Measurements from ENCODE around the gene ST6GALNAC6.

The ST6GALNAC6 gene, protein sequence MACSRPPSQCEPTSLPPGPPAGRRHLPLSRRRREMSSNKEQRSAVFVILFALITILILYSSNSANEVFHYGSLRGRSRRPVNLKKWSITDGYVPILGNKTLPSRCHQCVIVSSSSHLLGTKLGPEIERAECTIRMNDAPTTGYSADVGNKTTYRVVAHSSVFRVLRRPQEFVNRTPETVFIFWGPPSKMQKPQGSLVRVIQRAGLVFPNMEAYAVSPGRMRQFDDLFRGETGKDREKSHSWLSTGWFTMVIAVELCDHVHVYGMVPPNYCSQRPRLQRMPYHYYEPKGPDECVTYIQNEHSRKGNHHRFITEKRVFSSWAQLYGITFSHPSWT

DNA sequence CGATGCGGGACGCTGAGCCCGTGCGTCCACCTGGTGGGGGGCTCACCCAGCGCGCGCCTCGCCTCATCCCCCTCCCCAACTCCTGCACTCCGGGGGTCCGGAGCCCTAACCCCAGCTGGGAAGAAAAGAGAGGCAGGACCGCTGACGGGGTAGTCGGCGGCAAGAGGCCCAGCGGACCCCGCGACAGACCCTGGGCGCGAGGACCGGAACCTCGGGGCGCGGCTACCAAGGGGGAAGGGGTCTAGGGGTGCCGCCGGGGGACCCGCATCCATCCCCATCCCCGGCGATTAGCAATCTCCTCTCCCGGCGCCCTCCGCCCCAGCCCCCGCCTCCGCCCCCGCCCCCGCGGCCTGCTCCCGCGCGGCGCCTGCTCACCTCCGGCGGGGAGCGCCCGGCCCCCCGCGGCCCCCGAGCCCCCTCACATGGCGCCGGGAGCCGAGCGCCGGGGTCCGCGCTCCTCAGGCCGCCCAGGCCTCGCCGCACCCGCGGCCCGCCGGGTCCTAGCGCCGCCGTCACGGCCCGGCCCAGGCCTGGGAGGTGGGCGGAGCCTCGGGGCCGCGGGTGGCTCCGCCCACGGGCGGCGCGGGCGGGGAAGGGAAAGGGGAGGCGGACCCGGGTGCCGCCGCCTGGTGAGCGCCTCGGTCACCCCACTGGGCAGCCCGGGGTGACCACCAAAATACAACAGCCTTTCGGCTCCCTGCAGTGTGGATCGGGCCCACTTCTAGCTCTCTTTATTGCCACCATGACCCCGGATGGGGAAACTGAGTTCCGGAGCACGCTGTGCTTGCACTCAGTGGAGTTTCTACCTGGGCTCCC is at the start of gene ST6GALNAC6:
Gene ST6GALNAC6 (minus strand): TSS at position 476 of the 816 bp plus-strand sequence. CDS start 1,622 bp downstream, outside the sequence.
- DNase-seq (ENCODE audit: low read depth) = no peak

DNA sequence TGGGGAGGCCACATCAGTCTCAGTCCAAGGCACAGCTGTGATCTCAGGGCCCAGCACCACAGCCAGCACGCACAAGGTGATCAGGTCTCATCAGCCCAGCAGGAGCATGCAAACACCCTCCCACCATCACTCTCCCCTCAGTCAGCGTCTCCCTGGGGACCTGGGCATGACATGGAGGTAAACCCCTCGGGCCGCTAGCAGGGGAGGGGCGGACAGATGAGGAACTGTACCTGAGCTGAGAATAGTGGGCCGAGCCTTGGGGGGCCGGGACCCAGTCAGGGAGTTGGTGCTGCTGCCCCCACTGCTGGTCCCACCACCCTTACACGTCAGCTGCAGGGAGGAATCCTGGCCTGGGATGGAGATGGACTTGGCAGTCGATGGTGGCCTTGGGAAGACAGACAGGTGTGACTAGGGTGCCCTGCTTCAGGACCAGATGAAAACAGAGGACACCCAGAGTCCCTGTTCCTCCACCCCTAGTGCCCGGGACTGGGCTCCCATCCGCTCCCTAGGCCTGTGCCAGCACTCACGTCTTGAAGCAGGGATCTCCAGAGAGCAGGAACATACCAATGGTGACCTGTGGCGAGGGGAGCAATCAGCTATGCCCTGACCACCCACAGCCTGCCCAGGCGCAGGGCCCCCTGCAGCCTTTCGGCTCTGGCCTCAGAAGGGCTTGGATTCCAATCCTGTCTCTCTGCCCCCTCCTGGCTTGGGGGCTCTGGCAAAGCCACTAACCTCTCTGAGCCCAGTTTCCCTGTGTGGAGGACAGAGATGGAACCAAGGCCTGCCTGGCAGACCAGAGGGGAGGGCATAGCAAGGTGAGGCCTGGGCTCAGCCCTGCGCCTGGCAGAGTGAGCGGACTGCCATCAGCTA is 48.7 kb upstream of the ST6GALNAC6 start:
- DNase-seq (ENCODE audit: low read depth) = no peak

DNA sequence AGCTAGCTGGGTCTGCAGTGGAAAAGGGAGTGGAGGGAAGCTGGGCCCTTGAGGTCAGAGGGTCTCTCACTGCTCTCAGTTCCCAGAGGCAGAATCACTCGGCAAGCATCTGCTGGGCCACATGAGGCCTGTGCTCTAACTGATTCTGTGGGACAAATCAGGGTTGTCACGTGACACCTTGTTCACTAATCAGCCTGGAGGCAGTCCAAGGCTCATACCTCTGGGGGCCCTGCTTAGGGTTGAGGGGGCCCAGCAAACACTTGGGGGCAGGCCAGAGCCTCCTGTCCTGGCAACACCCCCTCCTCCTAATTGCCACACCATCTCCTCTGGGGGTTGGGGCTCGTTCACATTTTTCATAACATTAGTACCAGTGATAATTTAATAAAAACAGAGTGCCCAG is 47.3 kb upstream of the ST6GALNAC6 start:
- no peak for DNase-seq (ENCODE audit: low read depth)

DNA sequence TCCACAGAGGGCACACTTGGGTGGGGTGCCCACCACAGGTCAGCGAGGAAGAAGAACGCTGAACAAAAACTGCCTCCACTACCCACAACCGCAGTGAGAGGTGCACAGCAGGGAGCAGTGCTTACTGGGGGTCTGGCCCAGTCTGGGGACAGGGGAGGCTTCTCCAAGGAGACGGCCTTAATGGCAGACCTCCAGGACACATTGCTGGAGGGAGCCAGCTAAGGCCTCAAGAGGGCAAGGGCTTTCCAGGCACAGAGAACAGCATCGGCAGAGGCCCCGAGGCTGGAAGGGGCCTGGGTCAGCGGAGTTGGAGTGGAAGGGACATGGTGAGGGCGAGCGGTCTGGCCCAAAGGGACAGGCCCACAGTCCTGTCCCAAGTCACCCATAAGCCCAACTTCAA is 46.5 kb upstream of the ST6GALNAC6 start:
- no peak for DNase-seq (ENCODE audit: low read depth)

DNA sequence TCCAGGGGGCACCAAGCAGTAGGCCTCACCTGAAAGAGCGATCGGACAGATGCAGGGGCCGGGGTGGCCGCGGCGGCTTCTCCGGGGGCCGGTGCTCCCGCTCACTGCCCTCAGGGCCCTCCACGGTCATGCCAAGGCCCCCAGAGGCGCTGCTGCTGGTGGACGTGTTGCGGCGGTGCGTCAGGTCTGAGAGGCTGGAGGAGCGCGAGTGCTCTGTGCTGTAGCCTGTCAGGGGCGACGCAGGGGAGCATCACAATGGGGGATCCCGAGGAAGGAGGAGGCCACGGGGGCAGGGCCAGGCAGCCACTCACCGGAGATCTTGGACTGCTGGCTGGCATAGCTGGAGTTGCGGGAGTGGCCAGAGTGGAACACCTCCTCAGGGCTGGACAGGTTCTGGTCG is 45.9 kb upstream of the ST6GALNAC6 start:
- no peak for DNase-seq (ENCODE audit: low read depth)

DNA sequence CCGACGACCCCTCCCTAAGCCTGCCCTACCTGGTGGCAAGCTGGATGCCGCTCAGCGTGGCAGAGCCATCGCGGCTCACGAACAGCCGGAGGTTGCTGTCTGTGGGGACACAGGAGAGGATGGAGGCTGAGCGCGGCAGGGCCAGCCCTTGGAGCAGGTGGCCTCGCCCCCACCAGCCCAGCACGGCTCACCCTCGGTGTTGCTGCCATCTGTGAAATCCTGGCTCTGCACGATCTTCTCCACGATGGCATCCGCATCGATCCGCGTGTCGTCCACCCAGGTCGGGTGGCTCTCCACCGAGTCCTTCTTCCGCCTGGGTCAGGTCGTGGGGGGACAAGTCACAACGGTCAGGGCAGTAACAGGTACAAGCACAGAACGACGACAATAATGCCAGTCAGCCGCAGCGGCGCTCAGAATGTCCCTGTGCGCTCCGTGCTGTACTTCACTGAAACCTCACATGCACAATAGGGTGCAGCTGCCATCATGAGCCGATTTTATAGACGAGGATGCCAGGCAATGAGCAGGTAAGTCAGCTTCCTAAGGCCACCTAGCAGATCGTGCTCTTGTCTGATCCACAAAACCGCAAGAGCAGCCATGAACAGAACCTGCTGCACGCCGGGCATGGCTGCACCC is 45.3 kb upstream of the ST6GALNAC6 start:
- DNase-seq (ENCODE audit: low read depth) = no peak

DNA sequence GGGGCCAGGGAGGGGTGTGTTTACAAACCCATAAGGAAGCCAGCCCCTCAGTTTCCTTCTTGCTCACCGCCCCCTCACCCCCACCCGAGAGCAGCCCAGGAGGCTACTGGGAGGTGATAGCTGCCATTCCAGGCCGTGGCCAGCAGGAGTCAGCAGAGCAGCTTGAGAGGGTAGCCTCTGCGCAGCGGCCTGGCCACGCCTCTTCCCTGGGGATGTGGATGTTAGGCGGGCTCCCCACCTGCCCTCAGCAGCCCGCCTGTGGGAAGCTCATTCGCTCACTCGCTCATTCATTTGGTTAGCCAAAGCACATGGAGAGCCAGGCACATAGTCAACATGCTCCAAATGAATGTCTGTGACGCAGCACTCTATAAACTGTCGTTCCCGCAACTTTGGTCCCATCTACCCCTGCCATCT is 44.3 kb upstream of the ST6GALNAC6 start:
- DNase-seq (ENCODE audit: low read depth) = no peak

DNA sequence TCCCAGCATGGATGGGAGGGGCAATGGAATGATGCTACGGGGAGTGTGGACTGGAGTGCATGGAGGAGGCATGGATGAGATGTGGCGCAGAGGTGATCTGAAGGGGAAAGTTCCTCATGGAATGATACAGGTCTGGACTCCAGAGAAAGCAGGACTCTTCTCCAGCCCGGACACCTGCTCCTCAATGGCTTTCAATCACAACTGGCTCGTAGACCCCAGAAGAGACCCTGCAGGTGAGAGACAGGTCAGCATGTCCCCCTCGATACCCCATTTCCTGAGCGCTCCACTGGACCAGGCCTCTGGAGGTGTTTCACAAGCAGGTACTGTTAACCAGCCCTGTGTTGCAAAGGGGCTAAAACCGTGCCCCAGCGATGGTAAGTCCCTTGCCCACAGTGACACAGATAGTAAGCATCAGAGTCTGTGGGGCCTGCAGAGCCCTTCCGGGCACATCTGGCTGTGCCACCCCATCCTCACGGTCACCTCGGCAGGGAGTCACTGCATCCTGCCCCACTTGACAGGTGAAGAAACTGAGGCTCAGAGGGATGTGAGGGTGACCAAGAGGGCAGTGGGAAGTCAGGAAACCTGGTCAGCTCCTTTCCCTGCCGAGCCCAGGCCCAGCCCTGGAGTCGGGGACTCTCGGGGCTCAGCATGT is 43.7 kb upstream of the ST6GALNAC6 start:
- no peak for DNase-seq (ENCODE audit: low read depth)

DNA sequence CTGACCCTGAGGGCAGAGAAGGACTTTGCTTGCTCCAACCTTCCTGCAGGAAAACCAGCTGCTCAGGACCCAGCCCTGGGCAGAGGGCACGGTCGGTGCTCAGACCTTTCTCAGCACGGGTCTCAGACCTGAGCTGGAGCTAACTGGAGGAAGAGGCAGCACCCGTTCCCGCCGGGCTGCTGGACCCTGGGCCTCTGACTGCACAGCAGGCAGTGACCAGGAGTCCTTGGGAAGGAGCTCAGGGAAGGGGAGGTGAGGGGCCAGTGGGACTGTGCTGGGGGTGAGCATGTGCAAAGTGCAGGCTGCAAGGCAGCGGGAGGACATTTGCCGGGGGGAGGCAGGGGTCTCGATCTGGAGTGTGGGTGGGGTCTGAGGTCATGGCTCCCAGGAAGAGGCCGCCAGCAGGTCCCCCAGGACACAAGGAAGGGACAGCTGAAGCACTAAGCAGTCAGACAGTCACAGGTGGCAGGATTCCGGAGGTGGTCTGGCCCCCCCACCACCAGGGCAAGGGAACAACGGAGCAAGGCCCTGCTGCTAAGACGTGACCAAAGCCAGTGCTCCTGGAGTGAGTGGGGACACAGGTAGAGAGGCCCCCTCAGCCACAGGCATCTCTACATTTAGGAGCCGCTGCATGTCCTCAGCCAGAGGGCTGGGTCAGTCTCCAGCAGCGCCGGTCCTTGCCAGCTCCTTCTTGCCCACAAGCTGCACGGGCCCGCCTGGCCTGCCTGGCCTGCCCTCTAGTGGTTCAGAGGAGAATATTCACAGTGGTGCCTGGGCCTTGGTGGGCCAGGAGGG is 43.0 kb upstream of the ST6GALNAC6 start:
- DNase-seq (ENCODE audit: low read depth) = no peak

DNA sequence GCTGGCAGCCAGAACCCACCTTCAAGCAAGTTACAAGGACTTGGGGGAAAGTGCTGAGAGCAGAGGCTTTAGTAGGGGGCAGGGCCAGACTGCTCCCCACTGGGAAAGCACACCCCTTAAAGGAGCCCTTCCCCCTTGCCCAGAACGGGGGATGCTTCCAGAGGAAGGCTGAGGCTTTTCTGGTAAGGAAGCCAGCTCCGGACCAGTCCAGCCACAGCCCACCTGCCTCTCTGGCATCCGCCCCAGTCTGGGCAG is 42.5 kb upstream of the ST6GALNAC6 start:
- no peak for DNase-seq (ENCODE audit: low read depth)

DNA sequence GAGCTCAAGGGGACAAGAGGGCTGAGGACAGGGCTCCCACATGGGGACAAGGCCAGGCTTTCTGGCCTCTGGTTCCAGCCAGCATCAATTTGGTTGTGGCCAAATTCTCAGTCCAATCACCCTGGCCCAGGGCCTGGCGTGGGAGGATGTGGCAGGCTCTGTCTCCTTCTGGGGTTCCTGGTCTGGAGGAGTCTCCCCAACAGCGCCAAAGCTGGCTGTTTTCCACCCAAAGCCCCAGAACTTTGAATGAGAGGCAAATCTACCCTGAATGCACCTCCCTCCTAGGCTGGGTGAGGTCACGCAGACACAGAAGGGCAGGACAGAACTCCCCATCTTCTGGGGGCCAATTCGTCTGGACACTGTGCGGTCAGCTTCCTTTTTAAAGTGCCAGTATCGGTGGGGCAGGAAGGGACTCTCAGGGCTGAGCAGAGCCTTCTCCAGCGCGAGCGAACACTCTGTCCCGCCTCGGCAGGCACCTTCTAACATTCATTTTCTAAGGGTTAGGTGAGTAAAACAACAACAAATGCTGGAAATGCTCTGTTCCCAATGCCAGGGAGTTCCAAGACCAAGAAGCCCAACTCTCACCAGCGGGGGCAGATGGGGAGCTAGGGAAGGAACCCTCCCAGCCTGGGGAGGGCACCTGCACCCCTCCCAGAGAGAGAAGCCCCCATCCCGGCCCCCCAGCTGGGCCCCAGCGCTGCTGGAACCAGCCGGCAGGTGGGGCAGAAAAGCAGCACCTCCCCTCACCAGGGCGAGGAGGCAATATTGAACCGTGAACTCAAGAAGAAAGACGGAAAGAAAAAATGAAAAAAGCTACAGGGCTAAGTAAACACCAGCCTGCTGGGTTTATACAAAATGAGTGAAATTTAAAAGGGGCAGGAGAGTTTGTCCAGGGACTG is 41.9 kb upstream of the ST6GALNAC6 start:
- DNase-seq (ENCODE audit: low read depth) = no peak

DNA sequence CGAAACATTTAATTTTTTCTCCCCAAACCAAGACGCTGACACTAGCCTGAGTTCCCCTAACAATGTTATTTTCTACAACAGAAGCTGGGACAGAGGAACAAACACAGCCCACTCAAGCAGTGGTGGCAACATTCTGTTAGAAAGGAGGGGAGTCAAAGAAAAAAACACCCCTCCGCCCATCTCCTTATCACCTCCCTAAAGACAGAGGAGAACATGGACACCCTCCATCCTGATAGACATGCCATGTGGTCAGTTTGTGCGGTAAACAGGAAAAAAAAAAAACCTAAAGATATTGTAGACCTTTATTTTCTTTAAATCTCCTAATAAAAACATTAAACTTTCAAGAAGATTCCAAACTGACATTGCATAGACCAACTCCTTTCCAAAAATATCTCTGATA is 41.2 kb upstream of the ST6GALNAC6 start:
- DNase-seq (ENCODE audit: low read depth) = no peak

DNA sequence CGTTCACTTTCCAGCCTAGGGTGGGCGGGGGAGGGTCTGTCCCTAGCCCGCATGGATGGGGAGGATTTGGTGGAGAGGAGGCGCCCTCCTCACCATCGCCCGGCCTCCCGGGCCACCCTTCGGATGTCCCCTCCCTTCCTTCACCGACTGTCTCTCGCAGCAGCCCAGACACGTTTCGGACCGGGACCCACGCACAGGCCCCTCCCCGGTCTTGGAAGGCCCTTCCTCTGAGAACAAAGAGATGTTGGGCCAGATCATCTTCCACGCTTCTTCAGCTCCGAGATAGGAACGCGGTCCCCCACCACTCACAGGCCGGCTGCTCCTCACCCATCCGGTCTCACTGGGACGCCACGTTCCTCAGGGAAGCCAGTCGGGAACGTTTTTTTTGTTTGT is 38.9 kb upstream of the ST6GALNAC6 start:
- DNase-seq (ENCODE audit: low read depth) = no peak

DNA sequence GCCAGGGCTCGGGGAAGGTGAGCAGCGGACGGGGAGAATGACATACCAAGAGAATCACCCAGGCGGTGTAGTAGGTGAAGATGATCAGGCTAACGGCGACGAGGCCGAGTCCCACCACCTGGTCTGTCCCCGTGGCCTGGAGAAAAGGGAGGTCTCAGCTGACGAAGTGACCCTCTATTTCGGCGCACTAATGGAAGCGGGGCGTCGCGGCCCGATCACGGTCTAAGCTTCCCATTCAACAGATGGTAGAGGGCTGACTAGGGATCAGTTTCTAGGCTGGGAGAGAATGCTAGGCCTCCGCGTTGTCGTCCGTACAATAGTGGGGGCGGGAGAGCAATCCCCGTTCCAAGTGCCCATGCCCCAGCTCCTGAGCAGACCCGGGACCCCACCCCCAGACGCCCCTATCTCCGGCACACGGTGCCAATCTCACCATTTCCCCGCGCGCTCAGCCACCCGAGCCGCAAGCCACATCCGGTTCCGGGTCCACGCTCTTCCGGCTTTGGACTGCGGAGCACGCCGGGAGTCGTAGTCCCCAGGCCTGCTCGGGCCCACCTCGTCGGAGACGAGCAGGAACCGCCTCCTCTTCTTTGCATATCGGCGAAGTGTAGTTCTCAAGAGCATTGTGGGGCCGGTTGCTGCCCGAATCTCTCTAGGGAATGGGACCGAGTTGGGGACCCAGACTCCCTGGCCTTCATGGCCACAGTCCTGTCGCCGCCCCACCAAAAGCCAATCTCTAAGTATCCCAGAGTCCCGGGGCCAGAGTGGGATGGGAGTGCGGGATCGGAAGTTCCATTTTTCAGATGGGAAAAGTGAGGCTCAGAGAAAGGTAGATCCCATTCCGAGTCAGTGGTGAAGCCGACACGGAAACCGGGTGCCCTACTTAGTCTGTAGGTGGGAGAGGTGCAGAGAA is 38.2 kb upstream of the ST6GALNAC6 start, which contains the start of gene DPM2:
Gene DPM2 (minus strand): TSS at position 467 of the 910 bp plus-strand sequence. CDS start 34 bp downstream, at position 433.
- DNase-seq (ENCODE audit: low read depth) = no peak

DNA sequence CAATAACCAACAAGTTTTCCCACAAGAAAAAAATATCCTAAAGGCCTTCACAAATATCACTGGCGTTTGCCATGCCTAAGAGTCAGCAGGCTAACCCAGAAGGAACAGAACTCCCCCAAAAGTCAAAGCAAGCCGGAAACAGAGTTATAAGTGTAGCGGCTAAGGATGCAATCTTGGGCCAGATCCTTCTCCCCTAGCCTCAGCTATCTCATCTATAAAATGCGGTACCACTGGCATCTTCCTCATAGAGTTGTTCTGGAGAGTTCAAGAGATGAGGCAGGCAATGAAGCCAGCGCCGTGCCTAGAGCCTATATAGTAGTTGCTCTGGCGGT is 37.6 kb upstream of the ST6GALNAC6 start:
- no peak for DNase-seq (ENCODE audit: low read depth)

DNA sequence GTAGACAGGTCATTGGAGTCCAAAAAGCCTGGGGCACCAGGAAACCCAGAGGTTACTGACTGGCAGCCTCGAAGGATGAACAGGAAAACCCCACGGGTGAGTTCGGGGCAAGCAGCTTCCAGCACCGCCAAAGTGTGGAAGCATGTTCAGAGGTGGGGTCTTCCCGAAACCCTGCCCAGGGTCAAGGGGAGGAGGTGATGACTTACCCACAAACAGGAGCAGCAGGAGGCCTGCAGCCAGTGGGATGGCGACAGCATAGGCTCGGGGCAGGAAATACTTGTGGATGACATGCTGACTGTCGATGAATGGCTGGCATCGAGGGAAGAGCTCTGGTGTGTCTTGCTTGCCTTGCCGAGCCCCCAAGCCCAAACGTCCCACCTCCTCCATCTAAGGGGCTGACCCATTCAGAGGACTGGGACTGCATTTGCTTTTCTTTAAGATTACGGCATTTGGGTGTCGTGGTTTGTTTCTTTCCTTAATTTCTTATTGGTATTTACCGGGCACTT is 37.0 kb upstream of the ST6GALNAC6 start:
- DNase-seq (ENCODE audit: low read depth) = no peak

DNA sequence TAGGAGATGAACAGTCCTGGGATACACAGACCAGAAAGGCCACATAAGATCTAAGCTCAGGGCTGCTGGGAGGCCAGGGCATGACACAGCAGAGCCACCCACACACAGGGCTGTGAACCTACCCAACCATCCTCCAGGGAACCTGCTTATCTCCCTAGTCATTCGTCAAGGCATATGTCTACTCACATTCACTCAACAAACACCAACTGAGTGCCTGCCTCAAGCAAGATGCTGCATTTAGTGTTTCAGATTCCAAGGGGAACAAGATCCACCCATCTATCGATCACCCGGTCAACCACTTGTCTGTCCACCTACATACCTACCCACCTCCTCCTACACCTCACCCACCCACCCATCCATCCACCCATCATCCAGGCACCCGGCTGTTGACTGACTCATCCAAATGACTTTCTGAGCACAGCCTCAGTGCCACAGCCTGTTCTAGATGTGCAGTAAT is 36.4 kb upstream of the ST6GALNAC6 start:
- no peak for DNase-seq (ENCODE audit: low read depth)

DNA sequence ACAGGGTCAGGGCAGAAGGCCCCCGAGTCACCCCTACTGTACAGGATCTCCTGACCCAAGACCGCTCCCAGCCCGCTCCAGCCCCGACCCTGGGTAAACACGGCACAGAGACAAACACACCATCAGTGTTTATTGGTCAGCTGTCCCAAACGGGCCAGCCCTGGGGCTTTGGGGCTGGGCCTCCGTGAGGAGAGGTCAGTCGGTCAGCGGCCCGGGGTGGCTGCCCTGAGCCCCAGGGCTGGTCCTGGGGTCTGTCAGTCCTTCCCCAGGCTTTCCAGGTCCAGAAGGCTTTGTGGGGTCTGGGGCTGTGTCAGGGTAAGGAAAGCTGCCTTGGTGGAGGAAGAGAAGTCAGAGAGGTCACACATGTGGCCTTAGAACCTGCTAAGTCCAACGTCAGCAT is 35.6 kb upstream of the ST6GALNAC6 start:
- no peak for DNase-seq (ENCODE audit: low read depth)

Measured in HS-27A (cell line).